Stimulated activated naive CD8-positive, alpha-beta T cell treated with anti-CD3 and anti-CD28 coated beads, Interleukin-15, amount 100 ng/mL, for 72 hours (primary cell): ENCODE results near the gene STK26.
A peak's percentile ranks its signal among the peaks of the same experiment; 100 is the strongest.
"Not testable (repeated sequence)": the region's sequence is repeated elsewhere in the genome, so short reads cannot be mapped to it uniquely, and the experiment has no call there.

Experiments used
- ATAC-seq: fragments of 150-1000 bp; cut with Tn5 transposase; 2 replicates; pipeline ENCODE4 v1.10.0; 2021; ENCODE audit warnings: mild to moderate bottlenecking, moderate library complexity
- DNase-seq, 2 donors: peaks; one replicate each; pipeline ENCODE4 v3.0.0; 2021 to 2022
- H3K27ac Mint-ChIP-seq, 2 donors: one replicate each; pipeline ENCODE4 v1.8.0; 2022; ENCODE audit warnings: mild to moderate bottlenecking in 2 of 2, mixed read lengths in 2 of 2, moderate library complexity in 2 of 2
- H3K27me3 Mint-ChIP-seq: one replicate; pipeline ENCODE4 v1.8.0; 2022; ENCODE audit warnings: mixed read lengths
- H3K4me1 Mint-ChIP-seq: one replicate; pipeline ENCODE4 v1.8.0; 2022; ENCODE audit warnings: mild to moderate bottlenecking, mixed read lengths
- H3K4me3 Mint-ChIP-seq, 2 donors: one replicate each; pipeline ENCODE4 v1.8.0; 2022; ENCODE audit warnings: mild to moderate bottlenecking in 2 of 2, mixed read lengths in 2 of 2, moderate library complexity in 1 of 2
- H3K9me3 Mint-ChIP-seq, 2 donors: one replicate each; pipeline ENCODE4 v1.8.0; 2022; ENCODE audit warnings: mixed read lengths in 2 of 2

The STK26 gene

GRCh38 chrX:132022967-132023895 is at the start of gene STK26:
Gene STK26, plus strand, starts transcription at chrX:132023302. Its CDS starts 316 bp downstream, at chrX:132023618.
- H3K4me1 Mint-ChIP-seq, result peaks cover 20% of the 10 kb centered on the region
- no peaks in the 10 kb centered on the region for H3K27me3 Mint-ChIP-seq
- DNase-seq, result peak; percentile 74 to 82
- peak within 1 kb of the TSS; percentile 95 to 98 for H3K27ac Mint-ChIP-seq
- H3K4me3 Mint-ChIP-seq, result peak within 1 kb of the TSS; percentile 91 to 96
- ATAC-seq, result peak; percentile 84
- H3K9me3 Mint-ChIP-seq, result no peaks in the 10 kb centered on the region

GRCh38 chrX:131975851-131976250 is 47.3 kb upstream of the STK26 start:
- H3K27me3 Mint-ChIP-seq, result no peaks in the 10 kb centered on the region

GRCh38 chrX:131977619-131978018 is 45.5 kb upstream of the STK26 start:
- Mint-ChIP-seq H3K4me1 (peaks cover 37% of the 10 kb centered on the region), H3K27ac (no peak overlapping the region), H3K9me3 (no peaks in the 10 kb centered on the region), H3K4me3 (no peak overlapping the region), H3K27me3 (no peaks in the 10 kb centered on the region)
- no peak for DNase-seq
- no peak for ATAC-seq

More at GRCh38 chrX:131975851-131976250, 47.3 kb upstream of the STK26 start:
- Mint-ChIP-seq H3K9me3 (no peaks in the 10 kb centered on the region), H3K4me1 (peaks cover 22% of the 10 kb centered on the region), H3K4me3 (no peak overlapping the region), H3K27ac (no peak overlapping the region)
- no peak for ATAC-seq
- DNase-seq, result no peak

- H3K27ac Mint-ChIP-seq, result no peak overlapping the region
- no peaks in the 10 kb centered on the region for H3K9me3 Mint-ChIP-seq
- no peak for DNase-seq
- H3K4me1 Mint-ChIP-seq, result peaks cover 47% of the 10 kb centered on the region
- H3K27me3 Mint-ChIP-seq, result no peaks in the 10 kb centered on the region
- no peak overlapping the region for H3K4me3 Mint-ChIP-seq
- ATAC-seq, result no peak
Measured at GRCh38 chrX:131979116-131979515, 44.0 kb upstream of the STK26 start.

- H3K27ac Mint-ChIP-seq, result peak overlapping the region in 1 of 2 donors; percentile 93
Measured at GRCh38 chrX:131985526-131986049, 37.5 kb upstream of the STK26 start.

GRCh38 chrX:131987252-131987651 is 35.9 kb upstream of the STK26 start:
- no peaks in the 10 kb centered on the region for H3K27me3 Mint-ChIP-seq
- peaks cover 42% of the 10 kb centered on the region for H3K4me1 Mint-ChIP-seq
- peak in 1 of 2 donors; percentile 13 for DNase-seq
- peaks cover 5 to 11% of the 10 kb centered on the region in 2 donors for H3K9me3 Mint-ChIP-seq
- H3K4me3 Mint-ChIP-seq, result peak overlapping the region; percentile 63 to 78
- peak; percentile 94 for ATAC-seq
- H3K27ac Mint-ChIP-seq, result peak overlapping the region; percentile 88 to 97

More at GRCh38 chrX:131985526-131986049, 37.5 kb upstream of the STK26 start:
- Mint-ChIP-seq H3K27me3 (no peaks in the 10 kb centered on the region), H3K4me3 (peak overlapping the region; percentile 44 to 50), H3K4me1 (peaks cover 55% of the 10 kb centered on the region), H3K9me3 (peaks cover 0 to 5% of the 10 kb centered on the region in 2 donors)
- ATAC-seq (peak; percentile 39), DNase-seq (no peak)

- Mint-ChIP-seq H3K4me3 (no peak overlapping the region), H3K9me3 (peaks cover 5 to 13% of the 10 kb centered on the region in 2 donors), H3K27me3 (no peaks in the 10 kb centered on the region), H3K4me1 (peaks cover 33% of the 10 kb centered on the region), H3K27ac (no peak overlapping the region)
- ATAC-seq (no peak), DNase-seq (no peak)
Measured at GRCh38 chrX:131988236-131988635, 34.9 kb upstream of the STK26 start.

GRCh38 chrX:132001127-132001526 is 22.0 kb upstream of the STK26 start:
- Mint-ChIP-seq H3K9me3 (no peaks in the 10 kb centered on the region), H3K27ac (no peak overlapping the region), H3K27me3 (no peaks in the 10 kb centered on the region), H3K4me1 (peaks cover 27% of the 10 kb centered on the region), H3K4me3 (no peak overlapping the region)
- DNase-seq (no peak), ATAC-seq (peak; percentile 97)

- peak overlapping the region in 1 of 2 donors; percentile 75 for H3K27ac Mint-ChIP-seq
- ATAC-seq (no peak), DNase-seq (no peak)
Measured at GRCh38 chrX:132004728-132005127, 18.4 kb upstream of the STK26 start.

GRCh38 chrX:132009350-132009749 is 13.8 kb upstream of the STK26 start:
- DNase-seq (no peak), ATAC-seq (no peak)
- no peak overlapping the region for H3K27ac Mint-ChIP-seq
- H3K9me3 Mint-ChIP-seq, result no peaks in the 10 kb centered on the region
- peaks cover 14% of the 10 kb centered on the region for H3K4me1 Mint-ChIP-seq
- H3K27me3 Mint-ChIP-seq, result no peaks in the 10 kb centered on the region
- no peak overlapping the region for H3K4me3 Mint-ChIP-seq

More at GRCh38 chrX:132004728-132005127, 18.4 kb upstream of the STK26 start:
- H3K4me3 Mint-ChIP-seq, result no peak overlapping the region
- H3K4me1 Mint-ChIP-seq, result peaks cover 35% of the 10 kb centered on the region
- no peaks in the 10 kb centered on the region for H3K9me3 Mint-ChIP-seq
- no peaks in the 10 kb centered on the region for H3K27me3 Mint-ChIP-seq

- DNase-seq, ATAC-seq, H3K27me3 Mint-ChIP-seq, H3K4me3 Mint-ChIP-seq, H3K9me3 Mint-ChIP-seq, H3K27ac Mint-ChIP-seq: not testable (repeated sequence)
- peaks cover 11% of the 10 kb centered on the region for H3K4me1 Mint-ChIP-seq
Measured at GRCh38 chrX:132010213-132010612, 12.9 kb upstream of the STK26 start.

GRCh38 chrX:132015875-132016274 is 7.2 kb upstream of the STK26 start:
- peaks cover 28% of the 10 kb centered on the region for H3K4me1 Mint-ChIP-seq

GRCh38 chrX:132016628-132017430 is 6.3 kb upstream of the STK26 start:
- Mint-ChIP-seq H3K4me1 (peaks cover 37% of the 10 kb centered on the region), H3K9me3 (no peaks in the 10 kb centered on the region), H3K4me3 (peak overlapping the region; percentile 21 to 39), H3K27ac (peak overlapping the region in 1 of 2 donors; percentile 88), H3K27me3 (no peaks in the 10 kb centered on the region)
- ATAC-seq, result no peak
- no peak for DNase-seq

More at GRCh38 chrX:132015875-132016274, 7.2 kb upstream of the STK26 start:
- ATAC-seq (no peak), DNase-seq (no peak)
- Mint-ChIP-seq H3K4me3 (no peak overlapping the region), H3K27ac (peak overlapping the region in 1 of 2 donors; percentile 12), H3K9me3 (no peaks in the 10 kb centered on the region), H3K27me3 (no peaks in the 10 kb centered on the region)

GRCh38 chrX:132017431-132018185 is 5.5 kb upstream of the STK26 start:
- DNase-seq, result no peak
- peak; percentile 33 for ATAC-seq
- H3K27ac Mint-ChIP-seq, result peak overlapping the region in 1 of 2 donors; percentile 88
- peaks cover 37% of the 10 kb centered on the region for H3K4me1 Mint-ChIP-seq
- H3K9me3 Mint-ChIP-seq, result no peaks in the 10 kb centered on the region
- H3K27me3 Mint-ChIP-seq, result no peaks in the 10 kb centered on the region
- H3K4me3 Mint-ChIP-seq, result peak overlapping the region; percentile 16 to 39
